ENCODE results near the gene ADSL. TPM values are rescaled to one million over a fixed set of nuclear protein-coding genes. Genes with fewer than 3 reads are reported as not detected.

The ADSL gene
- total and polyA plus RNA-seq, 9 of the 15 experiments (the other 6 are each of a cell fraction or from before 2014, with no cell fraction given) = 112 to 322 (median 146) TPM

DNA sequence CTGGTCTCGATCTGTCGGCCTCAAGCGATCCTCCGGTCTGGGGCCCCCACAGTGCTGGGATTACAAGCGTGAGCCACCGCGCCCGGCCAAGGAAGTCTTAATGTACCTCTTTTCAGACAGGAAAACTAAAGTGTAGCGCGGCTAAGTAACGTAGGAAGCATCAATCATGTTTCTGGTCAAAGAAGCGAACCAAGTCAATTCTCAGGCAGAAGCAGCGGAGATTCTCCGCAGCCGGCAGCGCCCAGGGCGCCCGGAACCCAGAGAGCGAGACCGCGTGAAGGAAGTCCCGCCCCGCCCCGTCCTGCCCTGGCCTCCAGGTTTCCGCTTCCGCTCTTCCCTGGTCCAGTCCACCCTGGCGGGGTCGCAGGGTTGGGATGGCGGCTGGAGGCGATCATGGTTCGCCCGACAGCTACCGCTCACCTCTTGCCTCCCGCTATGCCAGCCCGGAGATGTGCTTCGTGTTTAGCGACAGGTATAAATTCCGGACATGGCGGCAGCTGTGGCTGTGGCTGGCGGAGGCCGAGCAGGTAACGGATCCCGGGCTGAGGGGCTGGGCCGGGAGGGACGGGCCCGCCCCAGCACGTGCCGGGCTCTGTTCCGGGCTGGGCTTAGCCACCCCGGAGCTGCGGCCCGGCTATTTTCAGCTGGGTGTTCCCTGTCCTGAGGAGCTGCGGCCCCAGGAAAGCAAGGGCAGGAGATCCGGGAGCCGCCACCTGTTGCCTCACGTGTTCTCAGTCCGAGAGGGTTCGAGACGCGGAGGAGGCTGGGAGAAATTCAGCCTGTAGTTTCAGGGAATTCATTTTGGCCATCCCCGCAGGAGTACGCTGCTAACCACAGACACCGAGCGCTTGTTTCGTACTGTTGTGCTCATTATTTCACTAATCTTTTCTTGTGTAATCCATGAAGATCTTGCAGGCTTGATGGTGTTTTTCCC, at the start of gene ADSL (continued):
- TF ChIP-seq, protein P1, sequence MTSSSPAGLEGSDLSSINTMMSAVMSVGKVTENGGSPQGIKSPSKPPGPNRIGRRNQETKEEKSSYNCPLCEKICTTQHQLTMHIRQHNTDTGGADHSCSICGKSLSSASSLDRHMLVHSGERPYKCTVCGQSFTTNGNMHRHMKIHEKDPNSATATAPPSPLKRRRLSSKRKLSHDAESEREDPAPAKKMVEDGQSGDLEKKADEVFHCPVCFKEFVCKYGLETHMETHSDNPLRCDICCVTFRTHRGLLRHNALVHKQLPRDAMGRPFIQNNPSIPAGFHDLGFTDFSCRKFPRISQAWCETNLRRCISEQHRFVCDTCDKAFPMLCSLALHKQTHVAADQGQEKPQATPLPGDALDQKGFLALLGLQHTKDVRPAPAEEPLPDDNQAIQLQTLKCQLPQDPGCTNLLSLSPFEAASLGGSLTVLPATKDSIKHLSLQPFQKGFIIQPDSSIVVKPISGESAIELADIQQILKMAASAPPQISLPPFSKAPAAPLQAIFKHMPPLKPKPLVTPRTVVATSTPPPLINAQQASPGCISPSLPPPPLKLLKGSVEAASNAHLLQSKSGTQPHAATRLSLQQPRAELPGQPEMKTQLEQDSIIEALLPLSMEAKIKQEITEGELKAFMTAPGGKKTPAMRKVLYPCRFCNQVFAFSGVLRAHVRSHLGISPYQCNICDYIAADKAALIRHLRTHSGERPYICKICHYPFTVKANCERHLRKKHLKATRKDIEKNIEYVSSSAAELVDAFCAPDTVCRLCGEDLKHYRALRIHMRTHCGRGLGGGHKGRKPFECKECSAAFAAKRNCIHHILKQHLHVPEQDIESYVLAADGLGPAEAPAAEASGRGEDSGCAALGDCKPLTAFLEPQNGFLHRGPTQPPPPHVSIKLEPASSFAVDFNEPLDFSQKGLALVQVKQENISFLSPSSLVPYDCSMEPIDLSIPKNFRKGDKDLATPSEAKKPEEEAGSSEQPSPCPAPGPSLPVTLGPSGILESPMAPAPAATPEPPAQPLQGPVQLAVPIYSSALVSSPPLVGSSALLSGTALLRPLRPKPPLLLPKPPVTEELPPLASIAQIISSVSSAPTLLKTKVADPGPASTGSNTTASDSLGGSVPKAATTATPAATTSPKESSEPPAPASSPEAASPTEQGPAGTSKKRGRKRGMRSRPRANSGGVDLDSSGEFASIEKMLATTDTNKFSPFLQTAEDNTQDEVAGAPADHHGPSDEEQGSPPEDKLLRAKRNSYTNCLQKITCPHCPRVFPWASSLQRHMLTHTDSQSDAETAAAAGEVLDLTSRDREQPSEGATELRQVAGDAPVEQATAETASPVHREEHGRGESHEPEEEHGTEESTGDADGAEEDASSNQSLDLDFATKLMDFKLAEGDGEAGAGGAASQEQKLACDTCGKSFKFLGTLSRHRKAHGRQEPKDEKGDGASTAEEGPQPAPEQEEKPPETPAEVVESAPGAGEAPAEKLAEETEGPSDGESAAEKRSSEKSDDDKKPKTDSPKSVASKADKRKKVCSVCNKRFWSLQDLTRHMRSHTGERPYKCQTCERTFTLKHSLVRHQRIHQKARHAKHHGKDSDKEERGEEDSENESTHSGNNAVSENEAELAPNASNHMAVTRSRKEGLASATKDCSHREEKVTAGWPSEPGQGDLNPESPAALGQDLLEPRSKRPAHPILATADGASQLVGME (CRISPR knock-in tag; IDR thresholded peaks at IDR 0.05) = 0 out of 2 replicates have a peak, but pooled peaks have one; percentile 12
- TF ChIP-seq SP2 (IDR thresholded peaks at IDR 0.05; ENCODE audit: extremely low read depth, low read depth, low read length, poor library complexity, severe bottlenecking) (peak; percentile 39), JUN (IDR thresholded peaks at IDR 0.05; ENCODE audit: borderline replicate concordance, low read depth, low read length) (no peak), JUN (CRISPR knock-in tag; IDR thresholded peaks at IDR 0.05; ENCODE audit: borderline replicate concordance) (no peak), GABPB2 (CRISPR knock-in tag; conservative IDR thresholded peaks at IDR 0.05) (no peak), NFRKB (IDR thresholded peaks at IDR 0.05; ENCODE audit: low read depth) (0 out of 2 replicates have a peak, but pooled peaks have one; percentile 19), KDM1A (IDR thresholded peaks at IDR 0.05) (no peak), STAG1 (CRISPR knock-in tag; IDR thresholded peaks at IDR 0.05; ENCODE audit: borderline replicate concordance) (no peak), XRCC5 (IDR thresholded peaks at IDR 0.05; ENCODE audit: low read depth, low read length) (no peak), HDAC1 (IDR thresholded peaks at IDR 0.05) (peak; percentile 45 to 95; a peak in 3 of 4 replicates), SETDB1 (IDR thresholded peaks at IDR 0.05; ENCODE audit: low read length) (no peak), ZC3H8 (IDR thresholded peaks at IDR 0.05) (no peak), BDP1 (IDR thresholded peaks at IDR 0.05; ENCODE audit: insufficient read depth, insufficient read length) (no peak), HLTF (IDR thresholded peaks at IDR 0.05) (0 out of 2 replicates have a peak, but pooled peaks have one; percentile 50), PURB (CRISPR knock-in tag; IDR thresholded peaks at IDR 0.05; ENCODE audit: low read depth) (no peak), PPARD (CRISPR knock-in tag; IDR thresholded peaks at IDR 0.05) (no peak)
- TF ChIP-seq, protein P2, sequence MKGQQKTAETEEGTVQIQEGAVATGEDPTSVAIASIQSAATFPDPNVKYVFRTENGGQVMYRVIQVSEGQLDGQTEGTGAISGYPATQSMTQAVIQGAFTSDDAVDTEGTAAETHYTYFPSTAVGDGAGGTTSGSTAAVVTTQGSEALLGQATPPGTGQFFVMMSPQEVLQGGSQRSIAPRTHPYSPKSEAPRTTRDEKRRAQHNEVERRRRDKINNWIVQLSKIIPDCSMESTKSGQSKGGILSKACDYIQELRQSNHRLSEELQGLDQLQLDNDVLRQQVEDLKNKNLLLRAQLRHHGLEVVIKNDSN (CRISPR knock-in tag; IDR thresholded peaks at IDR 0.05) = peak; percentile 86
- TF ChIP-seq, protein P3, sequence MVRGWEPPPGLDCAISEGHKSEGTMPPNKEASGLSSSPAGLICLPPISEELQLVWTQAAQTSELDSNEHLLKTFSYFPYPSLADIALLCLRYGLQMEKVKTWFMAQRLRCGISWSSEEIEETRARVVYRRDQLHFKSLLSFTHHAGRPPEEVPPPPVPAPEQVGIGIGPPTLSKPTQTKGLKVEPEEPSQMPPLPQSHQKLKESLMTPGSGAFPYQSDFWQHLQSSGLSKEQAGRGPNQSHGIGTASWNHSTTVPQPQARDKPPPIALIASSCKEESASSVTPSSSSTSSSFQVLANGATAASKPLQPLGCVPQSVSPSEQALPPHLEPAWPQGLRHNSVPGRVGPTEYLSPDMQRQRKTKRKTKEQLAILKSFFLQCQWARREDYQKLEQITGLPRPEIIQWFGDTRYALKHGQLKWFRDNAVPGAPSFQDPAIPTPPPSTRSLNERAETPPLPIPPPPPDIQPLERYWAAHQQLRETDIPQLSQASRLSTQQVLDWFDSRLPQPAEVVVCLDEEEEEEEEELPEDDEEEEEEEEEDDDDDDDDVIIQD (CRISPR knock-in tag; IDR thresholded peaks at IDR 0.05) = no peak
- TF ChIP-seq, protein P4, sequence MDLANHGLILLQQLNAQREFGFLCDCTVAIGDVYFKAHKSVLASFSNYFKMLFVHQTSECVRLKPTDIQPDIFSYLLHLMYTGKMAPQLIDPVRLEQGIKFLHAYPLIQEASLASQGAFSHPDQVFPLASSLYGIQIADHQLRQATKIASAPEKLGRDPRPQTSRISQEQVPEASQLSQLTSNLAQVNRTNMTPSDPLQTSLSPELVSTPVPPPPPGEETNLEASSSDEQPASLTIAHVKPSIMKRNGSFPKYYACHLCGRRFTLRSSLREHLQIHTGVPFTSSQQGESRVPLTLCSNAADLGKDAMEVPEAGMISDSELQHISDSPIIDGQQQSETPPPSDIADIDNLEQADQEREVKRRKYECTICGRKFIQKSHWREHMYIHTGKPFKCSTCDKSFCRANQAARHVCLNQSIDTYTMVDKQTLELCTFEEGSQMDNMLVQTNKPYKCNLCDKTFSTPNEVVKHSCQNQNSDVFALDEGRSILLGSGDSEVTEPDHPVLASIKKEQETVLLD (IDR thresholded peaks at IDR 0.05) = no peak

Data from K562 (cell line).